Right atrium auricular region (tissue), 2 donors: ENCODE data around the gene GALM. TPM values are rescaled to one million over a fixed set of nuclear protein-coding genes. Genes with fewer than 3 reads are reported as not detected.

Experiments used
- DNase-seq: peaks from one replicate; pipeline ENCODE4 v3.0.0-alpha.2; 2019; ENCODE audit warnings: low spot score
- H3K27ac ChIP-seq, 2 donors: fragments of 200-600 bp; sonication (generic); 1 replicate in 1 of 2; 2 replicates in 1 of 2; pipeline ENCODE4 v1.5.1; 2016 to 2019
- H3K27me3 ChIP-seq, 2 donors: fragments of 200-600 bp; sonication (generic); one replicate each; pipeline versions ENCODE4 v1.5.1 to v1.6.0; 2017 to 2019
- H3K36me3 ChIP-seq: fragments of 200-600 bp; sonication (generic); one replicate; pipeline ENCODE4 v1.5.1; 2016
- H3K4me1 ChIP-seq, 2 donors: fragments of 200-600 bp; sonication (generic); one replicate each; pipeline versions ENCODE4 v1.5.1 to v1.6.0; 2017 to 2019
- H3K4me3 ChIP-seq, 2 donors: fragments of 200-600 bp; sonication (generic); 1 replicate in 1 of 2; 2 replicates in 1 of 2; pipeline ENCODE4 v1.5.1; 2017 to 2019; ENCODE audit warnings: mild to moderate bottlenecking in 1 of 2, moderate library complexity in 1 of 2
- H3K9me3 ChIP-seq, 2 donors: fragments of 200-600 bp; sonication (generic); one replicate each; pipeline ENCODE4 v1.5.1; 2019
- CTCF ChIP-seq, 2 donors: fragments of 200-600 bp; sonication (generic); IDR thresholded peaks; one replicate each; pipeline ENCODE4 v1.5.1; 2019; ENCODE audit warnings: antibody characterized with exemption in 2 of 2
- total RNA-seq, 2 donors: library from RNA; depleted of rRNA; stranded (reverse); fragments of >200 nt; gene quantifications; one replicate each; pipeline ENCODE4 v1.1.0, GENCODE V29; 2016

GALM gene
- total RNA-seq, 2 donors from 2014 or later, result 13.9 to 17.9 TPM

DNA sequence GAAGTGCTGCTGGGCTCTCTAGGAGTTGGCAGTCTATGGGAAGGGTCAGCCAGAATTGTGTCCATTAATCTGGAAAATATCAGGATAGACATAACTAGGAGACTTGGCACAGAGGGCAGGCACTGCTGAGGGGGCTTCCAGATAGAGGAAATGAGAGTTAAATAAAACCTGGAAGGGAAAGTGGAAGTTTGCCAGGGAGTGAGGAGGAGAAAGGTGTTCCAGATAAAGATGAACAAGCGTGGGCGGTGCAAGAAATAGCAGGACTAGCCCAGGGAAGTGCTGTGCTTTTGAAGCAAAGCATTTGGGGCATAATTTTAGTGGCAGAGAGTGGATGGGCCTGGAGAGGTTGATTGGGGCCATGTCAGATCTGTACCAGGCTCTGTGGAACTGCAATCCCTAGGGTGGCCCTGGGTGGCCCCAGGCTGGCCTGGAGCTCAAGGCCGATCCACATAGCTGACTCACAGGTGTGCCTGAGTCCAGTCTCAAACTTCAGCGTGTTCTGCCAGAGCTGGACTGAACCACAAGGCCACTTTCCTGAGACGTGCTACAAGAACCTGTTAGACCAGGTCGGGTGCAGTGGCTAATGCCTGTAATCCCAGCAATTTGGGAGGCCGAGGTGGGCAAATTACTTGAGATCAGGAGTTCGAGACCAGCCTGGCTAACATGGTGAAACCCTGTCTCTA, 26.9 kb downstream of the GALM start:
- H3K36me3 ChIP-seq, result no peaks in the 10 kb centered on the region
- H3K27ac ChIP-seq, result no peak overlapping the region
- TF ChIP-seq CTCF (IDR thresholded peaks at IDR 0.05), result no peak
- H3K27me3 ChIP-seq, result no peaks in the 10 kb centered on the region
- no peak overlapping the region for H3K4me3 ChIP-seq
- no peak for DNase-seq
- no peaks in the 10 kb centered on the region for H3K9me3 ChIP-seq
- H3K4me1 ChIP-seq, result peaks cover 0 to 5% of the 10 kb centered on the region in 2 donors

DNA sequence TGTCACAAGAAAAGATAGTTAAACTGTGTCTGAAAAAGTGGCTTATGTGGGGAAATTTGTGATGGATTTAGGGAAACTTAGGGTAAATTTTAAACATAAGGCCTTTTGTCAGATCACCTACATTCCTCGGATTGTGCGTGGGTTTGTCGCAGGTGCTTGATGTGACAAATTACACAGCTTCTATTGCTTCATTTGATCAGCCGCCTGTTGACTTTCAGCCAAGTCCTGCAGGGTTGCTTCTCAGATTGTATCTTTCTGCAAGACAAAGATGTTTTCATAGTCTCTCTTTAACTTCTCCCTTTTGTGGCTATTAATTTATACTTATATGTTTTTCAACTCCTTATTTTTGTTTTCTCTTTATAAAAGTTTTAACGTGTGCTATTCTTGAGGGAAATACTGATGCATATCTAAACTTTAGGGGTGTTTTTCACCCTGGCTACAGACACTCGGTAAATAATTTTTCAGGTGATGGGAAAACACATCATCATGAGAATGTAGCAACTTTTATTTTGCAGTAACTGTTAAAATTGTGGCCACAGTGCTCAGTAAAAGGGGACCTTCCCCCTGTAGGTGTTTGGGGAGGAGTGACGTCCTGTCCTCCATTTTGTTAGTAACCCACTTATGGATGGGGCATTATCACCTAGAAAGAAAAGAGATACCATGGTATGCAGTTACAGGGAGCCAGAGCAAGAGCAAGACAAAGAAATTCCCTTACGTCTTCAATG, 31.4 kb downstream of the GALM start:
- H3K4me3 ChIP-seq, result no peak overlapping the region
- H3K9me3 ChIP-seq, result no peaks in the 10 kb centered on the region
- no peak for DNase-seq
- no peaks in the 10 kb centered on the region for H3K36me3 ChIP-seq
- no peak for TF ChIP-seq CTCF (IDR thresholded peaks at IDR 0.05)
- no peak overlapping the region for H3K27ac ChIP-seq
- H3K4me1 ChIP-seq, result peaks cover 0 to 5% of the 10 kb centered on the region in 2 donors
- no peaks in the 10 kb centered on the region for H3K27me3 ChIP-seq

DNA sequence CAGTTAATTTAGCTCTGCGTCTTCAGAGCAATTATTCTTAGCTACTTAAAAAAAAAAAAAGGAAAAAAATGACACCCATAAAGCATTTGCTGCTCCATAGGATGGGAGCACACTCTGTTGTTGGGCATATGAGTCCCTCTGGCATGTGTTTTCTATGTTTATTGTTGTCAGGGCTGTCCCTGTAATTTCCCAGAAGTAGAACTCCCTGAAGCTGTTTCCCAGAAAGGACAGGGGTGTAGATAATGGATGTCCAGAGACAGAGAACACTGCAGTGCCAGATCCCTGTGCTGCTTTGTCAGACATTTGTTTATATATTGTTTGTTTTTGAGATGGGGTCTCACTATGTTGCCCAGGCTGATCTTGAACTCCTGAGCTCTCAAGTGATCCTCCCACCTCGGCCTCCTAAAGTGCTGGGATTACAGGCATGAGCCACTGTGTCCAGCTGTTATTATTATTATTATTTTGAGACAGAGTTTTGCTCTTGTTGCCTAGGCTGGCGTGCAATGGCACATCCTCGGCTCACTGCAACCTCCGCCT, 32.6 kb downstream of the GALM start:
- TF ChIP-seq CTCF (IDR thresholded peaks at IDR 0.05), result no peak
- Histone ChIP-seq H3K36me3 (no peaks in the 10 kb centered on the region), H3K4me3 (no peak overlapping the region), H3K27me3 (no peaks in the 10 kb centered on the region), H3K27ac (no peak overlapping the region), H3K4me1 (no peaks in the 10 kb centered on the region), H3K9me3 (no peaks in the 10 kb centered on the region)
- no peak for DNase-seq

DNA sequence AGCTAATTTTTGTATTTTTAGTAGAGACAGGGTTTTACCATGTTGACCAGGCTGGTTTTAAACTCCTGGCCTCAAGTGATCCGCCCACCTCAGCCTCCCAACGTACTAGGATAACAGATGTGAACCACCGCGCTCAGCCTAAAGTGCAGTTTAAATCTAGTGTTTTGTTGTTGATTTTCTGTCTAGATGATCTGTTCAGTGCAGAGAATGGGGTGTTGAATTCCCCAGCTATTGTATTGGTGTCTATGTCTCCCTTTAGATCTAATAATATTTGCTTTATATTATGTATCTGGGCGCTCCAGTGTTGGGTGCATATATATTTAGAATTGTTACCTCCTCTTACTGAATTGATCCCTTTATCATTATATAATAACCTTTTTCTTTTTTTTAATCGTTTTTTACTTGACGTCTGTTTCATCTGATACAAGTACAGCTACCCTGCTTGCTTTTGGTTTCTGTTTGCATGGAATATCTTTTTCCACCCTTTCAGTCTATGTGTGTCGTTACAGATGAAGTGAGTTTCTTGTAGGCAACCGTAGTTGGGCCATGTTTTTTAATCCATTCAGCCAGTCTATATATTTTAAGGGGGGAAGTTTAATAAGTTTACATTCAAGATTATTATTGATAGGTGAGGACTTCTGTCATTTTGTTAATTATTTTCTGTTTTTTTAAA, 34.3 kb downstream of the GALM start:
- Histone ChIP-seq H3K27ac (no peak overlapping the region), H3K27me3 (no peaks in the 10 kb centered on the region), H3K9me3 (no peaks in the 10 kb centered on the region), H3K4me3 (no peak overlapping the region), H3K36me3 (no peaks in the 10 kb centered on the region), H3K4me1 (no peaks in the 10 kb centered on the region)
- no peak for DNase-seq
- no peak for TF ChIP-seq CTCF (IDR thresholded peaks at IDR 0.05)

GRCh38 chr2:38700881-38701458, 35.1 kb downstream of the GALM start:
- H3K27ac ChIP-seq, result no peak overlapping the region
- DNase-seq, result no peak
- TF ChIP-seq CTCF (IDR thresholded peaks at IDR 0.05), result no peak
- H3K4me1 ChIP-seq, result no peaks in the 10 kb centered on the region
- no peaks in the 10 kb centered on the region for H3K9me3 ChIP-seq
- H3K27me3 ChIP-seq, result no peaks in the 10 kb centered on the region
- no peaks in the 10 kb centered on the region for H3K36me3 ChIP-seq
- no peak overlapping the region for H3K4me3 ChIP-seq
